Astrocyte of the spinal cord (primary cell): Measurements from ENCODE around the gene TRPV4.

Source experiments
- DNase-seq: peaks from one replicate; pipeline ENCODE4 v3.0.0; 2011; ENCODE audit warnings: low read depth, low spot score
- H3K4me3 ChIP-seq: 2 replicates; pipeline ENCODE4 v1.5.1; 2011; ENCODE audit warnings: low read depth, mild to moderate bottlenecking, low read length, moderate library complexity
- in situ Hi-C: cut with HindIII; loops from 2 replicates; pipeline ENCODE4 v1.10.0; 2017; ENCODE audit warnings: low sequenced_read_pairs
- TF ChIP-seq, protein P1 (sequence below): IDR thresholded peaks from 2 replicates; pipeline ENCODE4 v1.5.1; 2012; ENCODE audit warnings: low read depth, mild to moderate bottlenecking, low read length, inconsistent platforms

The TRPV4 gene

DNA sequence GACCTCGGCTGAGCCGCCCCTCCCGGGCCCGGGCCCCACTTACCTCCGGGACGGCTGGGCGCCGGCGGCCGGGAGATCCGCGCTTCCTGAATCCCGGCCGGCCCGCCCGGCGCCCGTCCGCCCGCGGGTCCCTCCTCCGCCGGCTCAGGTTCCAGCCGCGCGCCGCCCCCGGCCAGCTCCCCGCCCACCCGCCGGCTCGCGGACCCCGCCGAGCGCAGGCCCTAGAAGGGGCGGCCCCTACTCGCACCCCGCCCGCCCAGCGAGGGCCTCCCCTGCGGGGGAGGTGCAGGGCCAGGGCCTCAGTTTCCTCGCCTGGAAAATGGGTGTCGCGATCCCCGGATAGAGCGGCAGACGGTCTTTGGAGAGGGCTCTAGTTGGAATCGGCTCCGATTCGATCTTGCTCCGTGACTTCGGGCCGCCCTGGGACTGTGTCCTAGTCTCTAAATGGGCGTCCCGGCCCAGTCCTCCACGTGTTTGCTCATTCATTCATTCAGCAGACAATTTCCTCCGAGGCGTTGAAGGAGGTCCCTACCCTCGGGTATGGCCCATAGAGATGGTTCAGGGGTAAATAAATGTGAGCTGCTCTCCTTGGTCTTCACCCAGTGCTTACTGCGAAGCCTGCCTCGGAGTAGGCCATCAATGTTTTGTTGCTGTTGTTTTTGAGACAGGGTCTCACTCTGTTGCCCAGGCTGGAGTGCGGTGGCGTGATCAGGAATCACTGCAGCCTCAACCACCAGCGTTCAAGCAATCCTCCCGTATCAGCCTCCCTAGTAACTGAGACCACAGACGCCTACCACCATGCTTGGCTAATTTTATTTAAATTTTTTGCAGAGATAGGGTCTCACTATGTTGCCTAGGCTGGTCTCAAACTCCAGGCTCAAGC is at the start of gene TRPV4:
Gene TRPV4 (minus strand): TSS at position 92 of the 883 bp plus-strand sequence. CDS start 18,602 bp downstream, outside the sequence.
- TF ChIP-seq, protein P1, sequence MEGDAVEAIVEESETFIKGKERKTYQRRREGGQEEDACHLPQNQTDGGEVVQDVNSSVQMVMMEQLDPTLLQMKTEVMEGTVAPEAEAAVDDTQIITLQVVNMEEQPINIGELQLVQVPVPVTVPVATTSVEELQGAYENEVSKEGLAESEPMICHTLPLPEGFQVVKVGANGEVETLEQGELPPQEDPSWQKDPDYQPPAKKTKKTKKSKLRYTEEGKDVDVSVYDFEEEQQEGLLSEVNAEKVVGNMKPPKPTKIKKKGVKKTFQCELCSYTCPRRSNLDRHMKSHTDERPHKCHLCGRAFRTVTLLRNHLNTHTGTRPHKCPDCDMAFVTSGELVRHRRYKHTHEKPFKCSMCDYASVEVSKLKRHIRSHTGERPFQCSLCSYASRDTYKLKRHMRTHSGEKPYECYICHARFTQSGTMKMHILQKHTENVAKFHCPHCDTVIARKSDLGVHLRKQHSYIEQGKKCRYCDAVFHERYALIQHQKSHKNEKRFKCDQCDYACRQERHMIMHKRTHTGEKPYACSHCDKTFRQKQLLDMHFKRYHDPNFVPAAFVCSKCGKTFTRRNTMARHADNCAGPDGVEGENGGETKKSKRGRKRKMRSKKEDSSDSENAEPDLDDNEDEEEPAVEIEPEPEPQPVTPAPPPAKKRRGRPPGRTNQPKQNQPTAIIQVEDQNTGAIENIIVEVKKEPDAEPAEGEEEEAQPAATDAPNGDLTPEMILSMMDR: no peak
- in situ Hi-C loops: no loop called here
- H3K4me3 ChIP-seq: peak within 1 kb of the TSS; percentile 49
- DNase-seq: peak; percentile 17

DNA sequence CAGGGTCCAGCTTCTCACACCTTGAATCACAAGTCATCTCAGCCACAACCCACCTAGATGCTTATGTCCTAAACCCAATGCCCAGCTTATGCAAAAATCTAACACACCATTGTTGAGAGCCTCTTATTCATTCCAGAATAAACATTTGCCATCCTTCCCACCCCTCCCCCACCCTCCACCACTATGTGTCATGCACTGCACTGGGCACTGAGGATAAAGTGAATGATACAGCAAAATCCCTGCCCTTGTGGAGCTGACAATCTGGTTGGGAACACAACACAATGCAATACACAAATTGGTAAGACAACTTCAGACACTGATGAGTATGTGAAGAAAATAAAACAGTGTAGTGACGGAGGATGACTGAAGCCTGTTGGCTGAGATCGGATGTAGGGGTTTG is 48.6 kb upstream of the TRPV4 start:
- TF ChIP-seq, protein P1: no peak
- in situ Hi-C loops: no loop called here
- no peak overlapping the region for H3K4me3 ChIP-seq
- no peak for DNase-seq

DNA sequence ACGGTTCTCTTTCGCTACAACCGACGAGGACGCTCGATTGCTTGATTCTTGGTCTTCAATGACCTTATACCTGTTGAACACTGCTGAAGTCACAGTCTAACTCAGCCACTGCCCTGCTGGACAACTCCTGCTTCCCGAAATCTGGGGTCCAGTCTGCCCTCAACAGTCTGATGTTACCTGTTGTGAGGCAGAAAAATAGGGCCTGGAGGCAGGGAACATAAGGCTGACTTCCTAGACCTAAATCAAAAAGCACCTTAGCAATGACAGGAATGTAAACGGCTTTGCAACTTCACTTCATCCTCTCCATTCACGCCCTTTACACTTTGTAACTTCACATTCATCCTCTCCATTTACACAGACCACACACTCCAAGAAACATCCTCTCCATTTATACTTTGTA is 47.7 kb upstream of the TRPV4 start:
- in situ Hi-C loops: no loop called here
- DNase-seq: no peak
- H3K4me3 ChIP-seq: peak overlapping the region; percentile 66
- TF ChIP-seq, protein P1: no peak

DNA sequence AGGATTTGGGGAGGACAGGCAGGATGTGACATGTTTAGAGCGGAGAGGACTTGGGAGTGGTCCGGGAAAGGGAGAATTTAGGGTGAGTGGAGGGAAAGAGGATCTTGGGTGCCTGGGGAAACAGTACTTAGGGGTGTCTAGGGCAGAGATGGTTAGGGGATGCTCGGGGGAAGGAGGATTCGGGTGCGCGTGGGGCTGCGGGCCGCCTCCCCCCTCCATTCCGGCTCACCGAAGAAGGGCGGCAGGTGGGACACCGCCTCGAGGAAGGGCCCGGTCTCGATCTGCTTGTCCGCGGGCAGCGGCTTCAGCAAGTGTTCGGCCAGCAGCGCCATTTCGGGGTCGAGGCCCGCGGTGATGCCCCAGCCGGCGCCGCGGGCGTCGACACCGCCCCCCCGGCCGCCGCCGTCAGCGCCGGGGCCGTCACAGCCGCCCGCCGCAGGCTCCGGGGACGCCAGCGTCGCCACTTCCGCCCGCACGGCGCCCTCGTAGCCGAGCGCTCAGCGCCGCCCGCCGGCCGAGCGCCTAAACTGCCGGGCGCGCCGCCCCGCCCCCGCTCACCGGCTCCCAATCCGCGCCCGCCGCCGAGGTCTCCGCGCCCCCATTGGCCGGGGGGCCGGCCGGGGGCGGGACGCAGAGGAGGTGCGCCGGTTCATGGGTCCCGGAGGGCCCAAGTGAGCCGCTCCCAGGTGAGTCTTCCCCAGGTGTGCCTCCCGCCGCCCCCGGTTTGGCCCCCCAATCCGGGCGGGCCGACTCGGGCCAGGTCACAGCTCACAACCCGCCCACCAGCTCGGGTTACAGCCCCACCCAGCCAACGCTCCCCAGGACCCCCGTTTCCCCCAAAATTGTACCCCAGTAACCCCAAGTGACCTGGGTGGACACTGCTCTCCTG is 47.1 kb upstream of the TRPV4 start, which contains the start of gene GLTP:
Gene GLTP (minus strand): TSS at position 499 of the 889 bp plus-strand sequence. CDS start 167 bp downstream, at position 332.
- DNase-seq: peak; percentile 71
- in situ Hi-C loops: no loop called here
- TF ChIP-seq, protein P1: peak; percentile 10
- H3K4me3 ChIP-seq: peak within 1 kb of the TSS; percentile 72

DNA sequence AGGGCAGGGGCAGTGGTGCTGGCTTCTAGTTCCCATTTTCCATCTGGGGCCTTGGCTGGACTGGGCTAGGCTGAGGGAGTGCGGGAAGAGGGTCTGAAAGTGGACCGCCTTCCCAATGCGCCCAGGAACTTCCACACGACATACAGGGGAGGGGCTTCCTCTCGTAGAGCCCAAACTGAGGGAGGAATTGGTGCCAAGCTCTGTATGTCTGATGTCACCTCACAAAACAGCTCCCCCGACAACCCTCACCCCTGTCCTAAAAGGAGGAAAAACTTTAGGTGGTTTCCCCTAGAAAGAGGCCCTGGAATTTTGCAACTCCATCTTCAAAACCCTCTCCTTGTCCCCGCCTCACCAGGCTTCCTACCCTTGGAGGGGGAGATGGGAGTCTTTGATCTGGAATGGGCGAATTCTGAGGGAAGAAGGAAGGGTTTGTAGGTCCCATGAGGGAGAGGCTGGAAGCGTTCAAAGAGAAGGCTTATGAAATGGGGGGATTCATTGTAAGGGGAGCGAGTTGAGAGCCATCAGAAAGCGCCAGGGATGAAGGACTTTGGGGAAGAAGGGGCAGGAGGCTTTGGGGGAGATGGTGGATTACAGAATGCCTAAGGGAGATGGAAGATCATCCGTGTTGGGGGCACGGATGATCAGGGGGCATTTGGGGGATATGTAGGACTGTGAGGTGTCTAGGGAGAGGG is 46.3 kb upstream of the TRPV4 start:
- TF ChIP-seq, protein P1: no peak
- in situ Hi-C loops: no loop called here
- no peak for DNase-seq
- H3K4me3 ChIP-seq: peak overlapping the region; percentile 72

DNA sequence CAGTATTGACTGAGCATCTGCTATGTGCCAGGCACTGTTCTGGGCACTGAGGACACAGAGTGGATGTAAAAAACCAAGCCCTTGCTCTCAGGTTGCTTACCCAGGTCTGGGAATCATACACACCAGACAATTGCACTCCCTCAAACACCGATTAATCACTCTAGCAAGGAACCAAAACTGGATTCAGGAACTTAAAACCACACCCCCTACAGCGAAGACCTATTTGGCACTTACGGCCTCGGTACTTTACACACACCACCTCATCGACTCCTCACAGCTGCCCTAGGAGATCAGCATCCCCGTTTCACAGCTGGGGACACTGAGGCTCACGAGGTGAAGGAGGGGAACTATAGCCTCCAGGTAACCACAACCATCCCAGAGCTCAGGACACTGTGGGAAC is 45.6 kb upstream of the TRPV4 start:
- TF ChIP-seq, protein P1: no peak
- H3K4me3 ChIP-seq: peak overlapping the region; percentile 72
- DNase-seq: no peak
- in situ Hi-C loops: no loop called here
